MV-4-11 (cell line): Measurements from ENCODE around the gene SUPT7L.
"Not testable (repeated sequence)": the region's sequence is repeated elsewhere in the genome, so short reads cannot be mapped to it uniquely, and the experiment has no call there.

Experiments
- DNase-seq: peaks from one replicate; lab custom pipeline; 2025; lab: John Stamatoyannopoulos, UW

SUPT7L gene

GRCh38 chr2:27638037-27638637, 25.3 kb downstream of the SUPT7L start:
- DNase-seq, result no peak

DNA sequence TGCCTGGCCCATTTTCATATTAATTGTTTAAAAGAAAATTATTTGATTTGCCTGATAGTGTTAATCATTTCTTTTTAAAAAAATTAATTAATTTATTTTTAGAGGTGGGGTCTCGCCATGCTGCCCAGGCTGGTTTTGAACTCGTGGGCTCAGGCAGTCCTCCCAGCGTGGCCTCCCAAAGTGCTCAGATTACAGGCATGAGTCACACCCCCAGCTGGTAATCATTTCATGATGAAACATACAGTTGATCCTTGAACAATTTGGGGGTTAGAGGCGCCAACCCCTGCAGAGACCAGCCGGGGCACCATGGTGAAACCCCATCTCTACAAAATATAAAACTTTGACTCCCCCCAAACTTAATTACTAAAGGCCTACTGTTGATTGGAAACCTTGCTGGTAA, 26.6 kb downstream of the SUPT7L start:
- DNase-seq, result no peak

GRCh38 chr2:27634291-27634690, 29.1 kb downstream of the SUPT7L start:
- no peak for DNase-seq

- DNase-seq, result not testable (repeated sequence)
Observed at GRCh38 chr2:27630257-27630656, 33.2 kb downstream of the SUPT7L start.

DNA sequence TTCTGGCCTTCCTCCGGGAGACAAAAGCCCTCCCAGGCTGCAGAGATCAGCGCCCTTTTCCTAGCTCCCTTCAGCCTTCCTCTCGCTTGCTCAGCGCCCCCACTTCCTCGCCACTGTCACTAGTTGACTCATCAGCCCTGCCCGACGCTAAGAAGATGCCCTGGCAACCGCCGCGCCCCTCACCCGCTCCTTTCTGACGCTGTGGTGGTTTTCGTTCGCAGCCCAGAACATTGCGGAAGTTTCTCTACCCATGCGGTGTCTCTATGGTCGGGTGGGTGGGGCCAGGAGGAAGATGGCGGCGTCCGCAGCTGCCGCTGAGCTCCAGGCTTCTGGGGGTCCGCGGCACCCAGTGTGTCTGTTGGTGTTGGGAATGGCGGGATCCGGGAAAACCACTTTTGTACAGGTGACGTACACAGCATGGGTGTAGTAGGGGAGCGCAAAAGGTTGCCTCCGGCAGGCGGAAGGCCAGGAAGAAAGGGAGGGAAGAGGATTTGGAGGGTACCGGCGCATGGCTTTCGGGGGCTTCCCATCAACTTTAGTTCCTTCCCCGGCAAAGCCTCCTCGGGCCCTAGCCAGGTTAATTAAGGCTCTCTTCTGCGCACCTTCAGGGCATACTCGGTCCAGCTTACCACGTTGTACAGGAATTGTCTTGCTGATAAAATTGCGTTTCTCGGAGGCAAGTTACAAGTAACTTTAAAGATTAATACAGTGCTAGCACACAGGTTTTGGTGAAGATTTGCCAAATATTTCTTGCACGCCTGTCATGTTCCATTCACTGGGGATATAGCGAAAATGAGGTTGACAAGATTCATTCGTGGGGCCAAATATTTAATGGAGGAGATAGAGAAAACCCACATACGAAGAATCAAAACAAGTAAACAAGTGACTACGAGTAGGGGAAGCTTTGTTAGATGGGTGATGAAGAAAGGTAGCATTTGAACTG, 34.4 kb downstream of the SUPT7L start, which contains the start of the genes CCDC121 and GPN1:
TSS of gene CCDC121 (minus strand) at position 246 of the 943 bp plus-strand sequence. CDS start 1,213 bp downstream, outside the sequence.
TSS of gene GPN1 (plus strand) at position 284 of the 943 bp plus-strand sequence. CDS start at position 293, 9 bp downstream.
- peak; percentile 98 for DNase-seq

- DNase-seq, result peak; percentile 72
Observed at GRCh38 chr2:27627963-27628766, 35.2 kb downstream of the SUPT7L start.

DNA sequence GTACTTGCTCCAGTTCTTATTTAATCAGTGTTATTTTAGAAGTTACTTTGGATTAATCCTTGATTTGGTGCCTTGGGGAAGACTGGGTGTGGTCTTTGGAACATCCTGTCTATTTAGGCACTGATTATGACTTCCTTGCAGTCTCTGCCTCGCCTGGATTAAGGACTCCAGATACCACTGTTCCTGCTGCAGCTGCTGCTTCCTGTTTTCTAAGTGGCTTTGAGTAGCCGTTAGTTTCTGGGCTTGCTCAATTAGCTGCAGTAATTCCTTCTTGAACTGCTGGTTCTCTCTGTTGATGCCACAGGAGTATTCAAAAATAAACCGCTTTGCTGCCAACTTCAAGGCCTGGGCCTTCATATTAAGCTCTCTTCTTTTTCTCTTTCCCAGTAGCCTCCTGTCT, 36.5 kb downstream of the SUPT7L start:
- peak; percentile 93 for DNase-seq

DNA sequence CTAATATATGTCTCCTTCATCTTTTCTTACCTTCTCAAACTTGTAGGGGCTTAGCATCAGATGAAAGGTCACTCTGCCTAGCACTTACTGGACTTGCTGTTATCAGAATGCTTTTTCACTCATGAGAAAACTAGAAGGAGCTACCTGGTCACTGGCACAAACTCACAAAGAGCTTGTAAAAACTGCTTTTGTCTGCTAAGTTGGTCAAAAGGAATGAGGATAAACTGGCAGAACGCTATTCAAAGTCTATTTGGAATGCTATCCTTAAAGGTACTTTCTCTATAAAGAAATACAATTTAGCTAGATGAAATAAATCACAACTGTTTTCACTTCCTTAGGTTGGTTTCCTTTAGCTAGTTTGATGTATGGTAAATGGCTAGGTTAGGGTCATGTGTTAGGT, 37.1 kb downstream of the SUPT7L start:
- DNase-seq, result peak; percentile 50

DNA sequence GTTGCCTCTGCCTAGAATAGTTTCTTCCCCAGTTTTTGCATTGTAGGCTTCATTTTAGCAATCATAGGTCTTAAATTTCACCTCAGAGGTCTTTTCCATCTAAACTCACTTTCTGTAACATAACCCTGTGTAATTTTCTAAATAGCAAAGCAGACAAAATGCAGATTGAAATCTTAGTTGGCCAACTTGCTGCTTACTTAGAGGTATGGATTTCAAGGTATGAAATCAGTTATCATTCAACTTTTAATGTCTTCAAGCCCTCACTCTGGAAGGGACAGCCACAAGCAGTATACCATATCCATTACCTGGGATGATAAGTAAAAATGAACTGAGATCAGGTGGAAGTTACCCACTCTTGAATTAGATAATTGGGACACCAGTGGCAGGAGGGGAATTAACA, 38.5 kb downstream of the SUPT7L start:
- DNase-seq, result no peak

DNA sequence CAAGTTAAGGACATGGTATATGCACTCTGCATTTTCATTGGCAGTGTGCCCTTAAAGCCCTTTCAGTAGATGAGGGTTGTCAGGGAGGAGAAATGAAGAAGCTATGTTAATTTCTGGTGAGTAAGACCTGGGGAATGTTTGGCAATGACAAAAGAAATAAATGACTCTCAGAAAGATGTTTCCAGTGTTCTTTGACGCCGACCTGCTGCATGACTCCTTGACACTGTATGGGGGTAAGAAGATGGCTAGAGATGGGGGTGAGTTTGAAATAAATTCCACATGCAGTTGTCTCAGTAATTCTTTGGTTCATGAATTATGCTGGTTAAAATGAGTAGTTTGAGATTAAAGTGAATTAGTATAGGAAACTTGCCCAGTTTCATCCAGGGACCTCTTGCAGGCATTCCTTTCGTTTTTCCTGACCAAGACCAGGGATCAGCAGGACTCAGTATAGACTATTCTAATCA, 40.5 kb downstream of the SUPT7L start:
- no peak for DNase-seq

GRCh38 chr2:27621524-27621923, 41.9 kb downstream of the SUPT7L start:
- no peak for DNase-seq

GRCh38 chr2:27615316-27615715, 48.1 kb downstream of the SUPT7L start:
- no peak for DNase-seq

- no peak for DNase-seq
Observed at GRCh38 chr2:27613985-27614384, 49.4 kb downstream of the SUPT7L start.

GRCh38 chr2:27606611-27607010, 56.8 kb downstream of the SUPT7L start:
- DNase-seq, result no peak
